ENCODE results near the gene HLX.

- TF ChIP-seq TCF4 (CRISPR knock-in tag; IDR thresholded peaks at IDR 0.05; ENCODE audit: borderline replicate concordance) (no peak), ZFP3 (CRISPR knock-in tag; IDR thresholded peaks at IDR 0.05) (no peak), PPARA (CRISPR knock-in tag; IDR thresholded peaks at IDR 0.05; ENCODE audit: borderline replicate concordance) (no peak)
These were observed 2.5 kb upstream of the HLX start for GRCh38 chr1:220876511-220877376.
